Peyer's patch (tissue), 4 donors: ENCODE measurements around the gene YOD1.

Experiments used
- POLR2A ChIP-seq, 2 donors: fragments of 450-650 bp; IDR thresholded peaks; one replicate each; pipeline ENCODE4 v1.5.1; 2017; ENCODE audit warnings: antibody characterized with exemption in 2 of 2, mild to moderate bottlenecking in 2 of 2, moderate library complexity in 2 of 2
- TF ChIP-seq, protein P1 (sequence below), 6 experiments: fragments of 450-650 bp in 4 of 6; fragments of 200-600 bp in 2 of 6; sonication (generic) in 1 of 6; IDR thresholded peaks; one replicate each; pipeline ENCODE4 v1.5.1; 2017 to 2019; ENCODE audit warnings: antibody characterized with exemption in 6 of 6, mild to moderate bottlenecking in 3 of 6, moderate library complexity in 1 of 6

DNA sequence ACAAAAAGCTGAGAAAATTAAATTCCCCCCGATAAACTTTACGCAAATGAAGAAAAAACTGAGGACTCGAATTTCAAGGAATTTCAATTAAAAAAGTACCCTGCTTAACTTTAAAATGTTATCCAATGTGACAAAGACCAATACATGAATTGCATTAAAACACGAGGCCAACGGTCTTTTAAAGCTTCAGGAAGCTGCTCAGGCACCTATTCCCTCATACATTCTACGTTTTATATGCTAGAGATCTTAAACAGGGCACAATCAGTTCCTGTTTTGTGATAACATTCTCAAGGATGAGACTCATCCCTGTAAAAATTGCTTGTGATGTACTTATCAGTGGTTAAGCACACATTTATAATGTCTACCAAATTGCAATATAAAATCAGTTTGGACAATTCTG is 3.0 kb downstream of the YOD1 start:
- TF ChIP-seq, protein P1, sequence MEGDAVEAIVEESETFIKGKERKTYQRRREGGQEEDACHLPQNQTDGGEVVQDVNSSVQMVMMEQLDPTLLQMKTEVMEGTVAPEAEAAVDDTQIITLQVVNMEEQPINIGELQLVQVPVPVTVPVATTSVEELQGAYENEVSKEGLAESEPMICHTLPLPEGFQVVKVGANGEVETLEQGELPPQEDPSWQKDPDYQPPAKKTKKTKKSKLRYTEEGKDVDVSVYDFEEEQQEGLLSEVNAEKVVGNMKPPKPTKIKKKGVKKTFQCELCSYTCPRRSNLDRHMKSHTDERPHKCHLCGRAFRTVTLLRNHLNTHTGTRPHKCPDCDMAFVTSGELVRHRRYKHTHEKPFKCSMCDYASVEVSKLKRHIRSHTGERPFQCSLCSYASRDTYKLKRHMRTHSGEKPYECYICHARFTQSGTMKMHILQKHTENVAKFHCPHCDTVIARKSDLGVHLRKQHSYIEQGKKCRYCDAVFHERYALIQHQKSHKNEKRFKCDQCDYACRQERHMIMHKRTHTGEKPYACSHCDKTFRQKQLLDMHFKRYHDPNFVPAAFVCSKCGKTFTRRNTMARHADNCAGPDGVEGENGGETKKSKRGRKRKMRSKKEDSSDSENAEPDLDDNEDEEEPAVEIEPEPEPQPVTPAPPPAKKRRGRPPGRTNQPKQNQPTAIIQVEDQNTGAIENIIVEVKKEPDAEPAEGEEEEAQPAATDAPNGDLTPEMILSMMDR (IDR thresholded peaks at IDR 0.05) = no peak
- no peak for TF ChIP-seq POLR2A (IDR thresholded peaks at IDR 0.05)
